ENCODE measurements around the gene OR51V1.

DNA sequence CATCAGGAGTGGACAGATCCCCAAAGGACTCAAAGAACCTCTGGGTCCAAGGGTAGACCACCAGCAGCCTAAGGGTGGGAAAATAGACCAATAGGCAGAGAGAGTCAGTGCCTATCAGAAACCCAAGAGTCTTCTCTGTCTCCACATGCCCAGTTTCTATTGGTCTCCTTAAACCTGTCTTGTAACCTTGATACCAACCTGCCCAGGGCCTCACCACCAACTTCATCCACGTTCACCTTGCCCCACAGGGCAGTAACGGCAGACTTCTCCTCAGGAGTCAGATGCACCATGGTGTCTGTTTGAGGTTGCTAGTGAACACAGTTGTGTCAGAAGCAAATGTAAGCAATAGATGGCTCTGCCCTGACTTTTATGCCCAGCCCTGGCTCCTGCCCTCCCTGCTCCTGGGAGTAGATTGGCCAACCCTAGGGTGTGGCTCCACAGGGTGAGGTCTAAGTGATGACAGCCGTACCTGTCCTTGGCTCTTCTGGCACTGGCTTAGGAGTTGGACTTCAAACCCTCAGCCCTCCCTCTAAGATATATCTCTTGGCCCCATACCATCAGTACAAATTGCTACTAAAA, 26.3 kb upstream of the OR51V1 start, which contains the start of gene HBB:
- TF ChIP-seq, protein P1, sequence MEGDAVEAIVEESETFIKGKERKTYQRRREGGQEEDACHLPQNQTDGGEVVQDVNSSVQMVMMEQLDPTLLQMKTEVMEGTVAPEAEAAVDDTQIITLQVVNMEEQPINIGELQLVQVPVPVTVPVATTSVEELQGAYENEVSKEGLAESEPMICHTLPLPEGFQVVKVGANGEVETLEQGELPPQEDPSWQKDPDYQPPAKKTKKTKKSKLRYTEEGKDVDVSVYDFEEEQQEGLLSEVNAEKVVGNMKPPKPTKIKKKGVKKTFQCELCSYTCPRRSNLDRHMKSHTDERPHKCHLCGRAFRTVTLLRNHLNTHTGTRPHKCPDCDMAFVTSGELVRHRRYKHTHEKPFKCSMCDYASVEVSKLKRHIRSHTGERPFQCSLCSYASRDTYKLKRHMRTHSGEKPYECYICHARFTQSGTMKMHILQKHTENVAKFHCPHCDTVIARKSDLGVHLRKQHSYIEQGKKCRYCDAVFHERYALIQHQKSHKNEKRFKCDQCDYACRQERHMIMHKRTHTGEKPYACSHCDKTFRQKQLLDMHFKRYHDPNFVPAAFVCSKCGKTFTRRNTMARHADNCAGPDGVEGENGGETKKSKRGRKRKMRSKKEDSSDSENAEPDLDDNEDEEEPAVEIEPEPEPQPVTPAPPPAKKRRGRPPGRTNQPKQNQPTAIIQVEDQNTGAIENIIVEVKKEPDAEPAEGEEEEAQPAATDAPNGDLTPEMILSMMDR (IDR thresholded peaks at IDR 0.05) = no peak
- TF ChIP-seq POLR2A (IDR thresholded peaks at IDR 0.05) = no peak

Data from testis (tissue), 2 donors.